Heart left ventricle (tissue), 16 donors: ENCODE data around the gene SLC26A8. TPM values are rescaled to one million over a fixed set of nuclear protein-coding genes. Genes with fewer than 3 reads are reported as not detected.

ENCODE experiments used
- ATAC-seq, 4 donors: fragments of 200-7000 bp; cut with Tn5 transposase; one replicate each; pipeline ENCODE4 v1.9.1; 2020 to 2022; ENCODE audit warnings: moderate library complexity in 4 of 4, mild to moderate bottlenecking in 3 of 4, moderate number of reproducible peaks in 1 of 4
- DNase-seq, 5 donors: peaks; one replicate each; pipeline ENCODE4 v3.0.0-alpha.2; 2020
- H3K27ac ChIP-seq, 12 donors: fragments of 200-600 bp; sonication (generic) in 4 of 12; one replicate each; pipeline versions ENCODE4 v1.5.0 to v1.8.0; 2016 to 2022; ENCODE audit warnings: mild to moderate bottlenecking in 2 of 12
- H3K27me3 ChIP-seq, 9 donors: fragments of 200-600 bp; sonication (generic) in 2 of 9; one replicate each; pipeline versions ENCODE4 v1.5.1 to v1.8.0; 2016 to 2022; ENCODE audit warnings: mild to moderate bottlenecking in 3 of 9
- H3K36me3 ChIP-seq, 9 donors: fragments of 200-600 bp; sonication (generic) in 2 of 9; one replicate each; pipeline versions ENCODE4 v1.5.0 to v1.8.0; 2018 to 2022; ENCODE audit warnings: mild to moderate bottlenecking in 2 of 9
- H3K4me1 ChIP-seq, 12 donors: fragments of 200-600 bp; sonication (generic) in 4 of 12; one replicate each; pipeline versions ENCODE4 v1.5.0 to v1.8.0; 2016 to 2022; ENCODE audit warnings: mild to moderate bottlenecking in 3 of 12
- H3K4me3 ChIP-seq, 12 donors: fragments of 200-600 bp; sonication (generic) in 4 of 12; one replicate each; pipeline versions ENCODE4 v1.5.0 to v1.8.0; 2017 to 2022; ENCODE audit warnings: mild to moderate bottlenecking in 9 of 12, moderate library complexity in 4 of 12
- H3K9me3 ChIP-seq, 12 donors: fragments of 200-600 bp; sonication (generic) in 4 of 12; one replicate each; pipeline versions ENCODE4 v1.5.0 to v1.8.0; 2016 to 2022; ENCODE audit warnings: mild to moderate bottlenecking in 1 of 12
- POLR2A ChIP-seq, 2 donors: fragments of 450-650 bp; IDR thresholded peaks; one replicate each; pipeline ENCODE4 v1.6.1; 2017; ENCODE audit warnings: antibody characterized with exemption in 2 of 2, mild to moderate bottlenecking in 2 of 2, moderate library complexity in 2 of 2
- WGBS, 4 donors: extraction: QIAGEN DNeasy Blood & Tissue Kit in 2 of 4; methylation state at CpG; one replicate each; pipeline versions ENCODE4 v1.1.5 to v1.1.7; 2013 to 2018; 5-methylcytosine and 5-hydroxymethylcytosine counted together
- intact Hi-C, 10 donors: fragments of 100-400 bp; cut with DNase I; formaldehyde crosslinking; loops; one replicate each; pipeline versions ENCODE4 v1.11.1 to v1.14.2; 2022
- polyA plus RNA-seq, 2 donors: library from polyadenylated mRNA; stranded (reverse); fragments of 200-250 nt; gene quantifications; one replicate each; pipeline ENCODE4 v1.2.3, GENCODE V29; 2013
- total RNA-seq, 9 donors: library from RNA; depleted of rRNA in 2 of 9; stranded (reverse); fragments of >200 nt in 2 of 9; fragmentation: NEBNext Ultra II Directional in 3 of 9; extraction: Animal tissue kit (Norgen Biotek cat#: 25700) in 3 of 9; gene quantifications; one replicate each; pipeline versions ENCODE4 v1.1.0 to v1.2.4, GENCODE V29; 2016 to 2023
- TF ChIP-seq, protein P1 (sequence below), 12 donors: fragments of 200-600 bp; sonication (generic) in 4 of 12; IDR thresholded peaks; one replicate each; pipeline versions ENCODE4 v1.5.0 to v1.8.0; 2018 to 2022; ENCODE audit warnings: antibody characterized with exemption in 12 of 12, mild to moderate bottlenecking in 5 of 12
- donor health status: ischemic (EF 13 %, LVEDD 7.1; RV severe dilation, severe dysfunction).
- donor health status: healthy with polysubstance abuse.
- donor health status: DM: no; HTN: yes; CAD: no.
- donor health status: DM: no; HTN: no; CAD: no.
- donor health status: ischemic (EF 25% LVEDD 6.9; RV normal size, moderate dysfunction).
- donor health status: ischemic (EF 25% LVEDD 5.7; RV mildly dilated, moderate dysfunction).
- donor health status: healthy.
- donor health status: DM: yes; HTN: yes; CAD: no.
- donor health status: ischemic (EF 35%, LVEDD 5.7; RV mildly dilated, moderate dysfunction).
- donor health status: nonischemic (EF 11% LVEDD 7.7; RV severe dilation, severe dysfunction).
- donor health status: DM: yes; HTN: yes; CAD: no.
- donor health status: PGD.
- donor health status: ischemic (EF 29% LVEDD 5.4; RV normal size, mild dysfunction).
- donor health status: nonischemic (EF 23%, LVEDD 6.1; RV moderate dilation, normal function).

The SLC26A8 gene
- total and polyA plus RNA-seq, 11 donors, result 0.08 to 0.36 (median 0.29) TPM; not detected in 6

DNA sequence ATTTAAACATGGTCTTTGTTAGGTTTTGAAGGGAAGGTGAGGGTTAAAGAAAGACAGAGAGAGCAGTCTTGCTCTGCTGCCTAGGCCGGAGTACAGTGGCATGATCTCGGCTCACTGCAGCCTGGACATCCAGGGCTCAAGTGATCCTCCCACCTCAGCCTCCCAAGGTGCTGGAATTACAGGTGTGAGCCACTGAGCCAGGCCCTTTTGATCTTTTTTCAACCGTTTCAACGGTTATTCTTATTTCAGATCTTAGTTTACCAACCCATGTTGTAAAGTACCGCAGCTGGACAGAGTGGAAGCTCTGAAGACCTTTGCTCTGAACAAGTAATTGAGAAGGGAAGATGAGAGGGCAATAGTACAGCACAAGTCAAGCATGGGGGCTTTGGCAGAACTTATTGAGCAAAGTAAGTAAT, 102.3 kb downstream of the SLC26A8 start:
- no peak for ATAC-seq
- H3K9me3 ChIP-seq, result no peaks in the 10 kb centered on the region
- H3K4me3 ChIP-seq, result peak overlapping the region in 3 of 12 donors; percentile 90 to 97 (median 93)
- intact Hi-C loops, result loop anchor here in 2 of 10 donors (5.0 to 10.0 kb wide), 2 partner anchors 105 to 183 kb away; partner anchors contain the start of gene MAPK14 (in 1 of the 2)
- DNase-seq, result no peak
- 80 to 84% (median 80%) methylated on average over 5 of the region's 5 CpGs for WGBS, 4 donors
- H3K36me3 ChIP-seq, result no peaks in the 10 kb centered on the region
- H3K27ac ChIP-seq, result no peak overlapping the region
- no peaks in the 10 kb centered on the region for H3K27me3 ChIP-seq
- peaks cover 0 to 36% (median 14%) of the 10 kb centered on the region in 12 donors for H3K4me1 ChIP-seq
- TF ChIP-seq, protein P1, sequence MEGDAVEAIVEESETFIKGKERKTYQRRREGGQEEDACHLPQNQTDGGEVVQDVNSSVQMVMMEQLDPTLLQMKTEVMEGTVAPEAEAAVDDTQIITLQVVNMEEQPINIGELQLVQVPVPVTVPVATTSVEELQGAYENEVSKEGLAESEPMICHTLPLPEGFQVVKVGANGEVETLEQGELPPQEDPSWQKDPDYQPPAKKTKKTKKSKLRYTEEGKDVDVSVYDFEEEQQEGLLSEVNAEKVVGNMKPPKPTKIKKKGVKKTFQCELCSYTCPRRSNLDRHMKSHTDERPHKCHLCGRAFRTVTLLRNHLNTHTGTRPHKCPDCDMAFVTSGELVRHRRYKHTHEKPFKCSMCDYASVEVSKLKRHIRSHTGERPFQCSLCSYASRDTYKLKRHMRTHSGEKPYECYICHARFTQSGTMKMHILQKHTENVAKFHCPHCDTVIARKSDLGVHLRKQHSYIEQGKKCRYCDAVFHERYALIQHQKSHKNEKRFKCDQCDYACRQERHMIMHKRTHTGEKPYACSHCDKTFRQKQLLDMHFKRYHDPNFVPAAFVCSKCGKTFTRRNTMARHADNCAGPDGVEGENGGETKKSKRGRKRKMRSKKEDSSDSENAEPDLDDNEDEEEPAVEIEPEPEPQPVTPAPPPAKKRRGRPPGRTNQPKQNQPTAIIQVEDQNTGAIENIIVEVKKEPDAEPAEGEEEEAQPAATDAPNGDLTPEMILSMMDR (IDR thresholded peaks at IDR 0.05), result no peak
- TF ChIP-seq POLR2A (IDR thresholded peaks at IDR 0.05), result no peak

DNA sequence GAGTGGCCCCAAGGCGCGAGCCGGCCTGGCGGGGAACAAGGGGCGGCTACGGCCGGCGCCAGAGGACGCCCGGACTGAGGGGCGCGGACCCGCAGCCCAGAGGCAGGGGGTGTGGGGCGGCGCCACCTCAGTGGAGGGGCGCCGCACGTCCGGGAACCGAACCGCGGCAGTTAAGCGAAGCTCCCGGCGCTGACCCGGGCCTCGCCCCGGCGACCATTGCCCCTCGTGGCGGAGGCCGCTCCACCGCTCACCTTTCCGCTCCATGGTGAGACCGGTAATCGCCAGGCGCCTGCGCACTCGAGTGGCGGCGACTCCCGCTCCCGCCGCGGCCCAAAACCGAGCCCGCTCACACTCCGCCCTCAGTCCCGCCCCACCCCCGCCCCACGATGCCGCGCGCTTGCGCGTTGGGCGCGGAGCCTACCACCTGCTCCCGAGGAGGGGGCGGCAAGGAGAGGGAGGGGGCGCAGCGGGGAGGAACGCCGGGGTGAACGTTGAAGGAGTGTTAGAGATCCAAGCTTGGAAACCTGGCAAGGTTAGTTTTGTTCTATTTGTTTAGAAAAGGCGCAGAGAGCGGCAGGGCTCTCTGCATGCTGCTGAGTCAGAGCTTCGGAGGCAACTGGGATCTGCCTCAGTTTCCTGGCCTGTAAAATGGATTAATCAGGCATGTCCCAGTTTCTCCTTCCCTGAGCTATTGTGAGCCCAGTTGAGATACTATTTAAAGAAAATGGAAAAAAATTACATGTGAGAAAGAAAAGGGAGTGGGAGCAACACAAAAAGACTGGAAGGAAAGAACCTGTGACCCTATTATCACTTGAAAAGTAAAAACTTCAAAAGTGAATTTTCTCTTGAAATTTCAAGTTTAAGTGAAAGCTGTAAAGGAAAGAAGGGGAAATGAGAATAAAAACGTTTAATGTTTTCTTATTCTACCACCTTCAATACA, 103.4 kb downstream of the SLC26A8 start, which contains the start of gene SRPK1:
Gene SRPK1 (minus strand): TSS at position 306 of the 940 bp plus-strand sequence. CDS start 42 bp downstream, at position 264.
- 0 to 2% (median 1%) methylated on average over 17 to 69 of the region's 69 CpGs for WGBS, 4 donors

DNA sequence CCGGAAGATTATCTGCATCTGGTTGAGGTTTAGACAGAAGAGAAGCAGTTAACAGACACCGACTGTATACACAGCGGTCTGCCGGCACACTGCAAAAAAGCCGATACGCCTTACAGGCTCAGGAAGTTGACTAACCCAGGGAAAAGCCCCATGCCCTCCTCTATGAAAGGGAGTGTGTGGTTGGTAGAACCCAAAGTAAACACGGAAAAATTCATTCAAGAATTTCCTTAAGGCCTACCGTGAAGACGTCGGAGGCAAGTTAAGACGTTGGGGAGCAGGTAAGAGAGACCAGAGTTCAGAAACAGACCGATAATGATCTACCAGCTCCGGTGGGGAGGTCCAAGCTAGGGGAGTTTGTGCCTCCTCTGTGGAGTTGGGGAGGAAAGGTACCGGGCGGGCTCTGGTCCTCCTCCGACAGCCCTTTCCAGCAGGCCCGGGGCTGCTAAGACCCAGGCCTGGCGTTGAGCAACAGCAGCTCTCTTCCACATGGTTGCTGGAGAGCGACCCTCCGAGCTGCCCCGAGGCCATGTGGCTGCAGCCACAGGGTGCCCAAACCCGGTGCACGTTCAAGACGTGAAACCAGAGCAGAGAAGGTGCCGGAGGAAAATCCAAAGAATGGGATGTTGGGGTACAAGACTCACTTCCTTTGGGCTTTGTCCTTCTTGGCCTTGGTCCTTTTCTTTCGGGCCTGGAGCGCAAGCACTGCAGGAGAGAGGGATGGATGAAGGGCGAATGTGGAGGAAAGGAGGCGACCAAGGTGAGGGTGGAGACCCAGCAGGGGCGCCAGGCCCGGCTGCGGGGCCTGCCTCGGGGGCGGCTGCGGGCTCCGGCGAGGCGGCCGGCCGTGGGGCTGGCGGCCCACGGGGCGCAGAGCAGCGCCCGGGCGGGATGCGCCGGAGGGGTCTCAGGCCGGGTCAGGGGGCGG, 104.4 kb downstream of the SLC26A8 start:
- WGBS, 4 donors, result 3 to 5% (median 4%) methylated on average over 43 to 50 of the region's 50 CpGs
- Histone ChIP-seq H3K4me3 (peak overlapping the region; percentile 75 to 98 (median 90)), H3K27ac (peak overlapping the region; percentile 34 to 82 (median 73)), H3K4me1 (peaks cover 0 to 36% (median 14%) of the 10 kb centered on the region in 12 donors), H3K36me3 (peaks cover 0 to 6% (median 0%) of the 10 kb centered on the region in 9 donors), H3K9me3 (no peaks in the 10 kb centered on the region), H3K27me3 (no peaks in the 10 kb centered on the region)
- ATAC-seq (peak in 3 of 4 donors; percentile 32 to 58 (median 53)), DNase-seq (peak in 3 of 5 donors; percentile 9 to 26 (median 20))
- TF ChIP-seq POLR2A (IDR thresholded peaks at IDR 0.05), result no peak
- TF ChIP-seq, protein P1 (IDR thresholded peaks at IDR 0.05), result no peak
- intact Hi-C loops, result loop anchor here in 2 of 10 donors (5.0 to 10.0 kb wide), 2 partner anchors 107 to 185 kb away; partner anchors contain the start of gene MAPK14 (in 1 of the 2)

More for the DNA sequence above, 103.4 kb downstream of the SLC26A8 start, which contains the start of gene SRPK1:
- H3K27me3 ChIP-seq, result no peaks in the 10 kb centered on the region
- DNase-seq (peak; percentile 87 to 94 (median 91)), ATAC-seq (peak; percentile 90 to 98 (median 98))
- intact Hi-C loops, result loop anchor here in 2 of 10 donors (5.0 to 10.0 kb wide), 2 partner anchors 106 to 184 kb away; partner anchors contain the start of gene MAPK14 (in 1 of the 2)
- H3K4me1 ChIP-seq, result peaks cover 0 to 36% (median 14%) of the 10 kb centered on the region in 12 donors
- TF ChIP-seq, protein P1 (IDR thresholded peaks at IDR 0.05), result no peak
- TF ChIP-seq POLR2A (IDR thresholded peaks at IDR 0.05), result peak in 1 of 2 donors; percentile 71
- peak within 1 kb of the TSS; percentile 34 to 82 (median 73) for H3K27ac ChIP-seq
- peak within 1 kb of the TSS; percentile 75 to 98 (median 90) for H3K4me3 ChIP-seq
- H3K9me3 ChIP-seq, result no peaks in the 10 kb centered on the region
- H3K36me3 ChIP-seq, result no peaks in the 10 kb centered on the region
